Muscle of arm (tissue), 12 donors: ENCODE results near the gene VWA8. TPM values are rescaled to one million over a fixed set of nuclear protein-coding genes. Genes with fewer than 3 reads are reported as not detected.

Experiments used
- DNase-seq: peaks from one replicate; pipeline ENCODE4 v3.0.0-alpha.2; 2013
- polyA plus RNA-seq, 12 donors: library from polyadenylated mRNA; unstranded; fragments of 120-200 nt; gene quantifications; one replicate each; pipeline ENCODE4 v1.2.1, GENCODE V29; 2013; ENCODE audit not compliant: insufficient read length in 12 of 12

The VWA8 gene
- polyA plus RNA-seq, 12 donors, result 8.4 to 11.6 (median 10.4) TPM; not detected in 1

- no peak for DNase-seq
Measured at GRCh38 chr13:41802684-41803444, 158.0 kb downstream of the VWA8 start.

- DNase-seq, result no peak
Measured at GRCh38 chr13:41802043-41802683, 158.7 kb downstream of the VWA8 start.

- DNase-seq, result no peak
Measured at GRCh38 chr13:41791056-41791455, 169.9 kb downstream of the VWA8 start.

- no peak for DNase-seq
Measured at GRCh38 chr13:41788552-41788951, 172.4 kb downstream of the VWA8 start.

- no peak for DNase-seq
Measured at GRCh38 chr13:41785402-41786172, 175.3 kb downstream of the VWA8 start.

GRCh38 chr13:41782086-41782485, 178.8 kb downstream of the VWA8 start:
- DNase-seq, result no peak

GRCh38 chr13:41780715-41781706, 179.9 kb downstream of the VWA8 start:
- DNase-seq, result no peak

- no peak for DNase-seq
Measured at GRCh38 chr13:41775251-41775650, 185.7 kb downstream of the VWA8 start.

GRCh38 chr13:41774605-41775218, 186.2 kb downstream of the VWA8 start:
- DNase-seq, result no peak

GRCh38 chr13:41767801-41768200, 193.1 kb downstream of the VWA8 start:
- DNase-seq, result no peak

- DNase-seq, result no peak
Measured at GRCh38 chr13:41766439-41766838, 194.5 kb downstream of the VWA8 start.

GRCh38 chr13:41765813-41766212, 195.1 kb downstream of the VWA8 start:
- no peak for DNase-seq

- DNase-seq, result no peak
Measured at GRCh38 chr13:41765020-41765419, 195.9 kb downstream of the VWA8 start.

GRCh38 chr13:41764558-41764957, 196.4 kb downstream of the VWA8 start:
- no peak for DNase-seq

GRCh38 chr13:41763782-41764181, 197.1 kb downstream of the VWA8 start:
- no peak for DNase-seq

- DNase-seq, result no peak
Measured at GRCh38 chr13:41762796-41763195, 198.1 kb downstream of the VWA8 start.

GRCh38 chr13:41756198-41756880, 204.6 kb downstream of the VWA8 start:
- no peak for DNase-seq

GRCh38 chr13:41751734-41752445, 209.0 kb downstream of the VWA8 start:
- DNase-seq, result no peak

GRCh38 chr13:41751277-41751676, 209.6 kb downstream of the VWA8 start:
- DNase-seq, result peak; percentile 23

- DNase-seq, result no peak
Measured at GRCh38 chr13:41746259-41746658, 214.7 kb downstream of the VWA8 start.
